Middle frontal gyrus (tissue), 1 donor: ENCODE results near the gene SLC50A1.

Source experiments
- DNase-seq: peaks from one replicate; pipeline ENCODE4 v3.0.0-alpha.2; 2015; ENCODE audit warnings: low spot score; ENCODE audit errors: extremely low spot score

SLC50A1 gene

GRCh38 chr1:155170101-155170785 is 34.6 kb downstream of the SLC50A1 start:
- DNase-seq = no peak

DNA sequence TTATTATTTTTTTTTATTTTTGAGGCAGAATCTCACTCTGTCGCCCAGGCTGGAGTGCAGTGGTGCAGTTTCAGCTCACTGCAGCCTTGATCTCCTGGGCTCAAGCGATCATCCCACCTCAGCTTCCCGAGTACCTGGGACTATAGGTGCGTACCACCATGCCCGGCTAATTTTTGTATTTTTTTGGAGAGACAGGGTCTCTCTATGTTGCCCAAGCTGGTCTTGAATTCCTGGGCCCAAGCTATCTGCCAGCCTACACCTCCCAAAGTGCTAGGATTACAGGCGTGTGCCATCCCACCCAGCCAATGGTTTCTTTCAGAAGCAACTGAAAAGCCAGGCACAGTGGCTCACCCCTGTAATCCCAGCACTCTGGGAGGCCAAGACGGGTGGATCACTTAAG is 35.2 kb downstream of the SLC50A1 start:
- no peak for DNase-seq

GRCh38 chr1:155171836-155172731 is 36.4 kb downstream of the SLC50A1 start:
- DNase-seq = no peak

DNA sequence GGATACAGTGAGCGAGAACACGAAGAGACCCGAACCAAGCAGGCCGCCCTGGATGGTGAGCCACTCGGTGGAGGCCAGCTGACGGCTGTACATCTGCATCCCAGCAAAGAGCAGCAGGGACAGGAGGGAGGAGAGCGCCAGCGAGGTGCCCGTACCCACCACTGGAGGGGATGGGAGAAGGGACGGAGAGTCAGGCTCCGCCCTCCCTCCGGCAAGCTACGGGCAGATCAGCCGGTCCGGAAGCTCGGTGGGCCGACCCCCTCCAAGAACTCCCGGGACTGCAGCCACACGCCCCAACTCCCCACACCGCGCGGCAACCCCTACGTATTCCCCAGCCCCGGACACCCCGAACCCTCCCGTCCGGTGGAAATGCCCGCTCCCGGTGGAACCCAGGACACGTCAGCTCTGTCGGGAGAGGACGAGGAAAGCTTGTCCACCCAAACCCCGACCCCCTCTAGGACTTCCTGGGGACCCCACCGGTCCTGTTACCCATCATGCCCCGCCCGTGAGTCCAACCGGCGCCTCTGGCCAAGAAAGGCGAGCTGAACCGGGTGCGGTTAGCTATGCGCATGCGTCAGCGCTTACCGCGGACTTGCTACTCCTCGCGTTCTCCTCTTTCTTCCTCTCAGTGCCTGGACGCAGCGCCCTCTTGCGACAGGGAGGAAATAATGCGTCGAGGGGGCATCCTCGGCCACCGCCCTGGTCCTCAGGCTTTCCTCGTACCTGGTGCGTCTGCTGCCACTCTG is 37.3 kb downstream of the SLC50A1 start, which contains the start of gene KRTCAP2:
Gene KRTCAP2, minus strand, starts transcription at position 573 of the 746 bp plus-strand sequence. Its CDS starts 80 bp downstream, at position 493.
- DNase-seq = peak; percentile 91

GRCh38 chr1:155173478-155174323 is 38.0 kb downstream of the SLC50A1 start, which contains the start of gene TRIM46:
Gene TRIM46, plus strand, starts transcription at chr1:155173849. Its CDS starts 118 bp downstream, at chr1:155173967.
- peak; percentile 10 for DNase-seq

DNA sequence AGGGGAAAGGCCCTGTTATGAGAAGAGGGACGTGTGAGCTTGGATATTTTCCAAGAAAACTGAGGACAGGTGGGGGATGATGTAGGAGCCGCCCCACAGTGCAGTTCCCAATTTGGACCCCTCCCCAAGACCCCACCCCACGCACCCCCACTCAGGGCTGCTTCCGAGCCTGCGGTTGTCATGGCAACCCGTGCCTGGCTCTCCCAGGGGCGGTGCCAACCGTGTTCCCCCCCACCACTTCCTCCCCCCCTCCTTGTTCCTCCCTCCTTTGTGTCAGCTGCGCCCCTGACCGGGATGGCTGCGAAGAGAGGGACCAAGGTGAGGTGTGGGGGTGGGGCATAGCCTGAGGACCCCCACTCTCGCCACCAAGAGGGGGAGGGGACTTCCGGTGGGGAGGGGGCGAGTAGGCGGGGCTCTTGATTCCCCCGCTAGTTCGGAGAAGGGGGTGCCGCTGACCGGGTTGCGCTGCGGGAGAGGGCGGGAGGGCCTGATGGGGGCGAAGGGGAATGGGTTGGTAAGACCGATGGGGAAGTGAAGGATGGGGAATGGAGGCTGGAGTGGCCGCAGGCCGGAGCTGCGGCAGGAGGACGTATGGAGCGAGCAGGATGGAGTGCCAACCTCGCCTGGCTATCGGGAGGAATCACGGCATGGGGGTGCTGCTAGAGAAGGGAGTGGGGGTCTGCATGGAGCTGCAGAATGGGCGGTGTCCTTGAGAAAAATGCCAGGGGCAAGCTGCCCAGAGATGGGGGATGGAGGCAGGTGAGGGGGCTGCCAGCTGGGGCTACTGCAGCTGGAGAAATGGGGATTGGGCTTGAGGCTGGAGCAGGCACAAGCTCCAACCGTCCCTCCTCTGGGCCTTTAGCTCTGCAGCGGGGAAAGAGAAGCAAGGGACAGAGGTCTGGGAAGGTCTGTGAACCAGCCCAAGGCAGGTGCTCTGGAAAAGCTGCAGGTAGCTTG is 39.0 kb downstream of the SLC50A1 start:
- DNase-seq = no peak

DNA sequence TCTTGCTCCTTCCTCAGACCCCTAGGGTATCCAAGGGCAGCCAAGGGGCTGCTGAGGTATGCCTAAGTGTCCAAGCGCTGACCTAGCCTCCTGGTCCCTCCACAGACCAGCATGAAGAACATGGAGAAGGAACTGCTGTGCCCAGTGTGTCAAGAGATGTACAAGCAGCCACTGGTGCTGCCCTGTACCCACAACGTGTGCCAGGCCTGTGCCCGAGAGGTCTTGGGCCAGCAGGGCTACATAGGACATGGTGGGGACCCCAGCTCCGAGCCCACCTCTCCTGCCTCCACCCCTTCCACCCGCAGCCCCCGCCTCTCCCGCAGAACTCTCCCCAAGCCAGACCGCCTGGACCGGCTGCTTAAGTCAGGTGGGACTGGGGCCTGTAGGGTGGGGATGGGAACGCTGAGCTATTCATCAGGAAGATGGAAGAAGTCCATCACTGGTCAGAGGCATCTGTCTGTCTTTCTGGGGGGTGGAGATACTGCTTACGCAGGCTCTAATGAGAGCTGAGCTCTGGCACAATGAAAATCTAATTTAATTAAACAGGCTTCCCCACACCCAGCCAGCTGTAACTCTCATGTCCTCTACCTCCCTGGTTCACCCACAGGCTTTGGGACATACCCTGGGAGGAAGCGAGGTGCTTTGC is 39.8 kb downstream of the SLC50A1 start:
- no peak for DNase-seq

DNA sequence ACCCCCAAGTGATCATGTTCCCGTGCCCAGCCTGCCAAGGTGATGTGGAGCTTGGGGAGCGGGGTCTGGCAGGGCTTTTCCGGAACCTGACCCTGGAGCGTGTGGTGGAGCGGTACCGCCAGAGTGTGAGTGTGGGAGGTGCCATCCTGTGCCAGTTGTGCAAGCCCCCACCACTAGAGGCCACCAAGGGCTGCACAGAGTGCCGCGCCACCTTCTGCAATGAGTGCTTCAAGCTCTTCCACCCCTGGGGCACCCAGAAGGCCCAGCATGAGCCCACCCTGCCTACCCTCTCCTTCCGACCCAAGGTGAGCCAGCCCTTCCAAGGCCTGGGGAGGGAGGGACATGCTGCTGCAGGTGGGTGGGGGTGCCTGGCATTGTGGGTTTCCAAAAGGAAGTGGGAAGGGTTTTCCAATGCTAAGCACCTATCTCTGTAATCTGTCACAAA is 40.3 kb downstream of the SLC50A1 start:
- DNase-seq = no peak

DNA sequence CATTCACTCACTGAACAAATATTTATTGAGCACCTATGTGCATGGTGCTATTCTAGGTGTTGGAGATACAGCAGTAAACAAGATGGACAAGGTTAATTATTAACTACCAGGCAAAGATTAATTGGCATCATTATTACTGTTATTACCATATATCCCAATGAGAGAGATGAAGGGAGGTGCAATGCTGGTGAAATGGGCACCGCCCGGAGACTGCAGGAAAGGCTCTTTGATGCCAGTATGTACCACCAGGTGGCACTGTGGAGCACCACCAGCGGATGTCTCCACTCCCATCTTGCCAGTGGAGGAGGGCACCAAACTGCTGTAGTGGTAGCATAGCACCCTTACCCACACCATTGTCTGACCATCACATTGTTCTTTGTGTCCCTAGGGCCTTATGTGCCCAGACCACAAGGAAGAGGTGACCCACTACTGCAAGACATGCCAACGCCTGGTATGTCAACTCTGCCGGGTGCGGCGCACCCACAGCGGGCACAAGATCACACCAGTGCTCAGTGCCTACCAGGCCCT is 41.0 kb downstream of the SLC50A1 start:
- DNase-seq = peak; percentile 79

DNA sequence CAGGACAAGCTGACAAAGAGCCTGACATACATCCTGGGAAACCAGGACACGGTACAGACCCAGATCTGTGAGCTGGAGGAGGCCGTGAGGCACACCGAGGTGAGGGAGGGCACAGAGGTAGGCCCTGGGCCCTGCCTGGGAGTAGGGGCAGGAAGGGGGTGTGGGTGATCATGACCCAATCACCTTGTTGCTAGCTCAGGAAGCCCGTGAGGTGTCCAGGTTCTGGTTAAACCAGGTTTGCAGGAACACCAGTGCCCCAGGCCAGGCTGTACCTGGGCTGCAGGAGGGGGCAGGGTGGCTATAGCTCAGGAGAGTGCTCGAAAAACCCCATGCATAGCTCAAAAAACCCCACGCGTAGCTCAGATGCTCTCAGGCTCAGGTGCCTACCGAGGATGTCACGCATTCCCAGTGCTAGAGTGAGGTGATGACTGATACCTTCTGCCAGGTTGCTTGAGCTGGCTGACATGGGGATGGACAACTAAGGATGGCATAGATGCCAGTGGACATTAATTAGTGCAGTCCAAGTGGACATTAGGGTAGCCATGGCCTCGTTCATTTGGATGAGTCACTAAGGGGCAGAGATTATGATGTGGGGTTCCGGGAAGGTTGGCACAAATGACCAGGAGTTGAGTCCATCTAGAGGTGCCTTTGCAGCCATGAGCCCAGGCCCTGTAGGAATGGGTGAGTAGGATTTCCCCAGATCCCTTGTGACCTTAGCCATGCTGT is 41.7 kb downstream of the SLC50A1 start:
- no peak for DNase-seq

DNA sequence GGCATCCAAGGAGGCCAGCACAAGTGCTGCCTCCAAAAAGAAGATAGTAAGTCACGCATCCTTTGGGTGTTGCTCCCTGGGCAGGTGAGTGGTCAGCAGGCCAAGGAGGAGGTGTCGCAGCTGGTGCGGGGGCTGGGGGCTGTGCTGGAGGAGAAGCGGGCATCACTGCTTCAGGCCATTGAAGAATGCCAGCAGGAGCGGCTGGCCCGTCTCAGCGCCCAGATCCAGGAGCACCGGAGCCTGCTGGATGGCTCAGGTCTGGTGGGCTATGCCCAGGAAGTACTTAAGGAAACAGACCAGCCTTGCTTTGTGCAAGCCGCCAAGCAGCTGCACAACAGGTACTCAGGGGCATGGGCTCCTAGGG is 42.2 kb downstream of the SLC50A1 start:
- no peak for DNase-seq

DNA sequence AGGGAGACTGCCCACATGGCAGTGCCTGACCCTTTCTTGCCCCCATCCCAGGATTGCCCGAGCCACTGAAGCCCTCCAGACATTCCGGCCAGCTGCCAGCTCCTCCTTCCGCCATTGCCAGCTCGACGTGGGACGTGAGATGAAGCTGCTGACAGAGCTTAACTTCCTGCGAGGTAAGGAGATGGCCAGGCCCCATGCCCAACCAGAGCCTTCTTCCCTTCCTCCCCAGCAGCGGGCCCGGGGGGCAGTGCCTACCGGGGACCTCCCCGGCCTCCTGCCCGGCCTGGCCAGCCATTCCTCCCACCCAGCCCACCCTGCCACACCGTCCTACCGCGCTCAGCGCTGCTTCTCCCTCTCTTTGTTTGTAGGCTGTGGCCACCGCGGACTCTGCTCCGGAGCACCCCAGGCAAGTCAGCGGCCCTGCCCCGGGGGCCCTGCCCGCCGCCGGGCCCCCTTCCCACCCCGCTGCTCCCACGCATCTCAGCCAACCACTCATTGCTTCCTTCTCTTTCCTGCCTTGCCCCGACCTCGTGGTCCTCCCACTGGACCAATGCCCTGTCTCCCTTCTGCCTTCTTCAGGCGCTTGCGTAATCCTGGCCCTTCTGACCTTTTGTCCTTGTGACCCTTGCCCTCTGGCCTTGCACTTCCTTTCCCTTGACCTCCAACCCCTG is 42.9 kb downstream of the SLC50A1 start:
- DNase-seq = no peak

GRCh38 chr1:155179112-155180031 is 43.7 kb downstream of the SLC50A1 start:
- DNase-seq = no peak

GRCh38 chr1:155181371-155182051 is 45.9 kb downstream of the SLC50A1 start:
- DNase-seq = no peak

GRCh38 chr1:155182052-155182550 is 46.4 kb downstream of the SLC50A1 start:
- DNase-seq = no peak

DNA sequence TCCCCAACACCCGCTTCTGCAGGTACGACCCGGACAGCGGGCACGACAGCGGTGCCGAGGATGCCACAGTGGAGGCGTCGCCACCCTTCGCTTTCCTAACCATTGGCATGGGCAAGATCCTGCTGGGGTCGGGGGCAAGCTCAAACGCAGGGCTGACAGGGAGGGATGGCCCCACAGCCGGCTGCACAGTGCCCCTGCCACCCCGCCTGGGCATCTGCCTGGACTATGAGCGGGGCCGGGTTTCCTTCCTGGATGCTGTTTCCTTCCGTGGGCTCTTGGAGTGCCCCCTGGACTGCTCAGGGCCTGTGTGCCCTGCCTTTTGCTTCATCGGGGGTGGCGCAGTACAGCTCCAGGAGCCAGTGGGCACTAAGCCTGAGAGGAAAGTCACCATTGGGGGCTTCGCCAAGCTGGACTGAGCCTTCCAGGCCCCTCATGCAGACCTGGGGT is 48.1 kb downstream of the SLC50A1 start:
- no peak for DNase-seq
